OCI-LY3 (cell line): ENCODE measurements around the gene EFNA4.

Experiments used
- H2AFZ ChIP-seq: fragments of 200-600, 300-600 bp; shearing (Covaris generic); 2 replicates; pipeline ENCODE4 v1.6.0; 2014; ENCODE audit warnings: antibody characterized with exemption, low read depth, low read length
- H3K27ac ChIP-seq: fragments of 200-600, 300-600 bp; sonication (generic); 2 replicates; pipeline ENCODE4 v1.5.1; 2014; ENCODE audit warnings: mild to moderate bottlenecking, low read length, moderate library complexity, mixed read lengths
- H3K27me3 ChIP-seq: fragments of 200-600, 300-600 bp; sonication (generic); 2 replicates; pipeline ENCODE4 v1.6.1; 2014; ENCODE audit warnings: low read depth, low read length, mixed read lengths
- H3K36me3 ChIP-seq: fragments of 200-600, 300-600 bp; sonication (generic); replicated peaks from 2 replicates; pipeline ENCODE3; 2014; ENCODE audit warnings: low read depth, low read length, mixed read lengths
- H3K4me1 ChIP-seq: fragments of 300-600, 200-600 bp; sonication (generic); 2 replicates; pipeline ENCODE4 v1.6.1; 2014; ENCODE audit warnings: low read length, mixed read lengths
- H3K4me2 ChIP-seq: fragments of 200-600, 300-600 bp; sonication (generic); 2 replicates; pipeline ENCODE4 v1.6.1; 2014; ENCODE audit warnings: low read length, mixed read lengths
- H3K4me3 ChIP-seq: fragments of 300-600, 200-600 bp; sonication (generic); 2 replicates; pipeline ENCODE4 v1.5.1; 2014; ENCODE audit warnings: antibody characterized with exemption, mild to moderate bottlenecking, low read length, moderate library complexity
- H3K79me2 ChIP-seq: fragments of 300-600, 200-600 bp; shearing (Covaris generic); 2 replicates; pipeline ENCODE4 v1.6.1; 2014; ENCODE audit warnings: mild to moderate bottlenecking, low read length, mixed read lengths
- H3K9ac ChIP-seq: fragments of 300-600, 200-600 bp; shearing (Covaris generic); 2 replicates; pipeline ENCODE4 v1.6.0; 2014; ENCODE audit warnings: mild to moderate bottlenecking, low read length, moderate library complexity
- H3K9me3 ChIP-seq: fragments of 200-600, 300-600 bp; shearing (Covaris generic); 2 replicates; pipeline ENCODE4 v1.6.1; 2014; ENCODE audit warnings: low read length, mixed read lengths; ENCODE audit not compliant: insufficient read depth
- H4K20me1 ChIP-seq: fragments of 200-600, 300-600 bp; sonication (generic); 2 replicates; pipeline ENCODE4 v1.6.1; 2016; ENCODE audit warnings: low read length, mixed read lengths; ENCODE audit not compliant: insufficient read depth
- CTCF ChIP-seq: fragments of 200-600, 300-600 bp; sonication (generic); IDR thresholded peaks from 2 replicates; pipeline ENCODE4 v1.5.1; 2014; ENCODE audit warnings: antibody characterized with exemption, low read length, low read depth
- EZH2phosphoT487 ChIP-seq: fragments of 200-600 bp; shearing (Covaris generic); IDR thresholded peaks from 2 replicates; pipeline ENCODE4 v1.6.1; 2018; ENCODE audit warnings: antibody characterized with exemption, mixed run types, low read depth

The EFNA4 gene

DNA sequence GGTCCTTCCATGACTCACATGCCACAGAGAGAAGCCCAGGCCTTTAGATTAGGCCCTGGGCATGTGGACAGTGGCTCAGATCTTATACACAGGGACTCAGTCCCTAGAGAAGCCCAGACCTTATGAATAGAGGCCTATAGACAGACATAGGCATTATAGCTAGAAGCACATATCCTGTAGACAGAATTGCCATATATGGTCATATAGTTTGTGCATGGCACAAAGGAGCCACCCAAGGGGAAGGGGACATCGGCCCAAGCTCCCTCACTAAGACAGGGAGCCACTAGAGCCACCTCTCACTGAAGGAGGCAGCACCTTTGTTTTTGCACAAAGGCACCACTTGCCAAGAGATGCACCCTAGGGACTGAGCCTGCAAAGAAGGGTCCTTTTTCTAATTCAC, 12.8 kb downstream of the EFNA4 start:
- no peak overlapping the region for H3K9ac ChIP-seq
- no peaks in the 10 kb centered on the region for H3K79me2 ChIP-seq
- TF ChIP-seq EZH2phosphoT487 (no peak), CTCF (no peak)
- H3K9me3 ChIP-seq: no peaks in the 10 kb centered on the region
- H3K27me3 ChIP-seq: peaks cover 18% of the 10 kb centered on the region
- H3K36me3 ChIP-seq: no peaks in the 10 kb centered on the region
- no peak overlapping the region for H3K4me2 ChIP-seq
- H2AFZ ChIP-seq: no peak overlapping the region
- no peak overlapping the region for H3K4me3 ChIP-seq
- no peaks in the 10 kb centered on the region for H4K20me1 ChIP-seq
- H3K4me1 ChIP-seq: peaks cover 28% of the 10 kb centered on the region
- H3K27ac ChIP-seq: no peak overlapping the region

GRCh38 chr1:155077346-155077745, 13.8 kb downstream of the EFNA4 start:
- Histone ChIP-seq H2AFZ (no peak overlapping the region), H3K4me2 (no peak overlapping the region), H3K4me1 (peaks cover 25% of the 10 kb centered on the region; the same call in 1 of the 2 replicates), H3K27ac (no peak overlapping the region), H3K9me3 (no peaks in the 10 kb centered on the region), H3K9ac (no peak overlapping the region), H3K4me3 (no peak overlapping the region), H3K27me3 (peaks cover 21% of the 10 kb centered on the region), H4K20me1 (no peaks in the 10 kb centered on the region), H3K79me2 (no peaks in the 10 kb centered on the region), H3K36me3 (no peaks in the 10 kb centered on the region)
- no peak for TF ChIP-seq CTCF
- TF ChIP-seq EZH2phosphoT487: no peak

- Histone ChIP-seq H3K4me2 (peak overlapping the region; percentile 76), H3K9ac (peak overlapping the region; percentile 32), H4K20me1 (no peaks in the 10 kb centered on the region), H3K9me3 (no peaks in the 10 kb centered on the region), H3K79me2 (no peaks in the 10 kb centered on the region), H3K27me3 (peaks cover 21% of the 10 kb centered on the region), H3K4me3 (peak overlapping the region; percentile 77), H3K36me3 (no peaks in the 10 kb centered on the region), H3K27ac (no peak overlapping the region), H2AFZ (no peak overlapping the region; the same call in 1 of the 2 replicates), H3K4me1 (peaks cover 25% of the 10 kb centered on the region; the same call in 1 of the 2 replicates)
- no peak for TF ChIP-seq EZH2phosphoT487
- TF ChIP-seq CTCF: no peak
Observed at GRCh38 chr1:155077758-155078445, 14.4 kb downstream of the EFNA4 start.

- no peak for TF ChIP-seq CTCF
- TF ChIP-seq EZH2phosphoT487: no peak
- H3K27ac ChIP-seq: no peak within 1 kb of the TSS
- H3K27me3 ChIP-seq: peaks cover 21% of the 10 kb centered on the region
- no peak within 1 kb of the TSS; the same call in 1 of the 2 replicates for H2AFZ ChIP-seq
- peak within 1 kb of the TSS; percentile 32 for H3K9ac ChIP-seq
- peak within 1 kb of the TSS; percentile 77 for H3K4me3 ChIP-seq
- no peaks in the 10 kb centered on the region for H3K9me3 ChIP-seq
- H3K4me1 ChIP-seq: peaks cover 26% of the 10 kb centered on the region
- no peaks in the 10 kb centered on the region for H3K36me3 ChIP-seq
- peak within 1 kb of the TSS; percentile 76 for H3K4me2 ChIP-seq
- H4K20me1 ChIP-seq: no peaks in the 10 kb centered on the region
- H3K79me2 ChIP-seq: no peaks in the 10 kb centered on the region
Observed at GRCh38 chr1:155078469-155079209, 15.1 kb downstream of the EFNA4 start, which contains the start of gene EFNA3. EFNA3 (plus strand) TSS chr1:155078837; CDS start chr1:155078942, 105 bp downstream.
